Memory B cell (primary cell): ENCODE data around the gene IQSEC1.
A peak's percentile ranks its signal among the peaks of the same experiment; 100 is the strongest.

ENCODE experiments used
- ATAC-seq: fragments of 150-1000 bp; cut with Tn5 transposase; 2 replicates; pipeline ENCODE4 v1.10.0; 2021; ENCODE audit warnings: low read depth, mild to moderate bottlenecking, moderate library complexity
- DNase-seq, 2 donors: peaks; one replicate each; pipeline ENCODE4 v3.0.0; 2022; ENCODE audit warnings: low spot score in 2 of 2
- H3K27ac Mint-ChIP-seq: one replicate; pipeline ENCODE4 v1.8.0; 2022; ENCODE audit warnings: mild to moderate bottlenecking, moderate library complexity, mixed read lengths
- H3K27me3 Mint-ChIP-seq: one replicate; pipeline ENCODE4 v1.8.0; 2022; ENCODE audit warnings: mixed read lengths
- H3K36me3 Mint-ChIP-seq: one replicate; pipeline ENCODE4 v1.8.0; 2022; ENCODE audit warnings: mild to moderate bottlenecking, mixed read lengths
- H3K4me1 Mint-ChIP-seq: one replicate; pipeline ENCODE4 v1.8.0; 2022; ENCODE audit warnings: mixed read lengths
- H3K4me3 Mint-ChIP-seq: one replicate; pipeline ENCODE4 v1.8.0; 2022; ENCODE audit warnings: mild to moderate bottlenecking, moderate library complexity, mixed read lengths
- H3K9me3 Mint-ChIP-seq: one replicate; pipeline ENCODE4 v1.8.0; 2022; ENCODE audit warnings: mixed read lengths

The IQSEC1 gene

DNA sequence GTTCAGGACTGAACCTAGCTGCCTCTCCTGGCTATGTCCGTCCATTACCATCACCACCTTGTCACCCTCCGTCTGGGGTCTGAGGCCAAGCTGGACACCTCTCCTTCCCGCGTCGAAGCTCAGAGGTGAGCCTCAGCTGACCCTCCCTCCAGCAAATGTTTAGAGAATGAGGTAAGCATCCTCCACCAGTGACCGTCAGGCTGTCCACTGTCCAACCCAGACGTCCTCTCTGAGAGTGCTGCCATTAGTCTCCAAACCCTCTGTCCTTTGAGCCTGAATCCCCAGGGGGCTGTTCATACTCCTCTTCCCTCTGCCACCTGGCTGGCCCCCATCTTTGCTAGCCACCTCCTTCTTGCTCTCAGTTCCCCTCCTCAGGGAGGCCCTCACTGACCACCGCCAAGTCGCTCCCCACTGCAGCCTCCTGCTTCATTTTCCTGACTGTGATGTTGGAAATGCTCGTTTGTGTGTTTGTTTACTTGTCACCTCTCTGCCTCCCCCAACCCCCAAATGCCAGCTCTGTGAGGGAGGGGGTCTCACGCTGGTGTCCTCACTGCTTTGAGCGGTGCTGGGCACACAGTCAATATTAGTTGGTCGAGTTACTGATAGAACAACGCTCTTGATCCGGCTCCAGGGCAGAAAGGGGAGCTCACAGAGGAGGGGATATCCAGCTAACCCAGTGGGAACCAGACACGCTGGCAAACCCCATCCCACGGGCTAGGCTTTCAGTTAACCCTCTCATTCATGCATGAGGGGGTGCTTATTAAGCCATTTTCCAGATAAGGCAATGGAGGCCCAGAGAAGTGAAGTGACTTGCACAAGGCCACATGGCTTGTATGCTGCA, 64.9 kb downstream of the IQSEC1 start:
- Mint-ChIP-seq H3K9me3 (no peaks in the 10 kb centered on the region), H3K4me3 (peak overlapping the region; percentile 79), H3K27me3 (no peaks in the 10 kb centered on the region), H3K27ac (peak overlapping the region; percentile 96), H3K36me3 (peaks cover 14% of the 10 kb centered on the region), H3K4me1 (peaks cover 79% of the 10 kb centered on the region)
- no peak for ATAC-seq
- no peak for DNase-seq

GRCh38 chr3:13007251-13007941, 65.8 kb downstream of the IQSEC1 start:
- H3K4me1 Mint-ChIP-seq: peaks cover 81% of the 10 kb centered on the region
- H3K27me3 Mint-ChIP-seq: no peaks in the 10 kb centered on the region
- H3K27ac Mint-ChIP-seq: peak overlapping the region; percentile 96
- ATAC-seq (no peak), DNase-seq (no peak)
- peaks cover 16% of the 10 kb centered on the region for H3K36me3 Mint-ChIP-seq
- H3K4me3 Mint-ChIP-seq: no peak overlapping the region
- H3K9me3 Mint-ChIP-seq: no peaks in the 10 kb centered on the region

DNA sequence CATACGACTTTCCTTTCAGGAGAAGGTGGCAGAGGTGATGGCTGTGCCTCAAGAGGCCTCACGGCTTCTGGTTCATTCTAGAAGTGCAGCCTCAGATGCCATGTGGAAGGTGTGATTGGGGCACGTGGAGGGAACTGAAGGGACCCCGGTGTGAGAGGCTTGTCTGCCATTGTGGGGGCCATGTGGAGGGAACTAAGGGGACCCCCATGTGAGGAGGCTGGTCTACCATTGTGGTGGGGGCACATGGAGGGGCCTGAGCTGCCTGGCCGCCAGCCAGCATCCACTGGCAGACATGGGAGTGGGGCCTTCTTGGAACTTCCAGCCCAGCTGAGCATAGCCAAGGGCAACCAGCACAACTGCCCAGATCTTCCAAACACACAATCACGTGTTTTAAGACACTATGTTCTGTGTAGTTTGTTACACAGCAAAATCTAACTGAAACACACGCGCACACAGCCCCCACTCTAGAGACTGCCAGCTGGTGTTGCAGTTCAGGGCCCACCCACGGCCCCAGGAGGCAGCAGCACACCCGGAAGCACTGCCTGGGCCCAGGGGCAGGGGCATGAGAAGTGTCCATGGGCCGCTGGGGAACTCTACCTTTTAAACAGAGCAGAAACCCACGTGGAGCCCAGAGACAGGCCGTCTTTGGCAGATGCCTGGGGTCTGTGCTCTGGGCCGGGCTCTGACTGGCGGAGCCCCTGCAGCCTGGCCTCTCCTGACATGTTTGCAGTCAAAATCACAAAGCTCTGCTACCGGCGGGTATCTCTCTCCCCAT, 66.8 kb downstream of the IQSEC1 start:
- Mint-ChIP-seq H3K27me3 (no peaks in the 10 kb centered on the region), H3K36me3 (peaks cover 16% of the 10 kb centered on the region), H3K4me3 (peak overlapping the region; percentile 67), H3K9me3 (no peaks in the 10 kb centered on the region), H3K27ac (peak overlapping the region; percentile 56), H3K4me1 (peaks cover 79% of the 10 kb centered on the region)
- no peak for DNase-seq
- ATAC-seq: no peak

GRCh38 chr3:13005301-13005700, 67.9 kb downstream of the IQSEC1 start:
- no peak for DNase-seq
- H3K4me1 Mint-ChIP-seq: peaks cover 76% of the 10 kb centered on the region
- H3K27ac Mint-ChIP-seq: peak overlapping the region; percentile 78
- H3K9me3 Mint-ChIP-seq: no peaks in the 10 kb centered on the region
- no peaks in the 10 kb centered on the region for H3K27me3 Mint-ChIP-seq
- no peak for ATAC-seq
- H3K36me3 Mint-ChIP-seq: peaks cover 15% of the 10 kb centered on the region
- H3K4me3 Mint-ChIP-seq: peak overlapping the region; percentile 21

- DNase-seq: no peak
- H3K4me3 Mint-ChIP-seq: no peak overlapping the region
- peak overlapping the region; percentile 88 for H3K27ac Mint-ChIP-seq
- H3K4me1 Mint-ChIP-seq: peaks cover 76% of the 10 kb centered on the region
- no peaks in the 10 kb centered on the region for H3K27me3 Mint-ChIP-seq
- H3K36me3 Mint-ChIP-seq: peaks cover 15% of the 10 kb centered on the region
- ATAC-seq: no peak
- no peaks in the 10 kb centered on the region for H3K9me3 Mint-ChIP-seq
These were observed 68.9 kb downstream of the IQSEC1 start for GRCh38 chr3:13004376-13004775.

DNA sequence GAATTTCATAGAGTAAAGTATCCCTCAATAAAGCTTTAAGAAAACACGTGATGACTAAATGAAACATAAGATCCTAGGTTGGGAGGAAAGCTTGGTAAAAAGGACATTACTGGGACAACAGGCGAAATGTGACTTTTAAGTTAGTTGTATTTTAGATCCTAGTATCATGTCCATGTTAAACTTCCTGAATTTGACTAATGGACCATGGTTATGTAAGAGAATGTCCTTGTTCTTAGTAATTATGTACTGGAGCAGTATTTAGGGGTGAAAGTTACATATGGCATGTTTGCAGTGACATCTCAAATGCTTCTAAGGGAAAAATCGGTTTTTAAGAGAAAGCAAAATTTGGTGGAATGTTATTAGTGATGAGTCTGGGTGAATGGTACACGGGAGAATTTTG, 69.6 kb downstream of the IQSEC1 start:
- H3K4me3 Mint-ChIP-seq: peak overlapping the region; percentile 19
- peak overlapping the region; percentile 88 for H3K27ac Mint-ChIP-seq
- no peak for ATAC-seq

DNA sequence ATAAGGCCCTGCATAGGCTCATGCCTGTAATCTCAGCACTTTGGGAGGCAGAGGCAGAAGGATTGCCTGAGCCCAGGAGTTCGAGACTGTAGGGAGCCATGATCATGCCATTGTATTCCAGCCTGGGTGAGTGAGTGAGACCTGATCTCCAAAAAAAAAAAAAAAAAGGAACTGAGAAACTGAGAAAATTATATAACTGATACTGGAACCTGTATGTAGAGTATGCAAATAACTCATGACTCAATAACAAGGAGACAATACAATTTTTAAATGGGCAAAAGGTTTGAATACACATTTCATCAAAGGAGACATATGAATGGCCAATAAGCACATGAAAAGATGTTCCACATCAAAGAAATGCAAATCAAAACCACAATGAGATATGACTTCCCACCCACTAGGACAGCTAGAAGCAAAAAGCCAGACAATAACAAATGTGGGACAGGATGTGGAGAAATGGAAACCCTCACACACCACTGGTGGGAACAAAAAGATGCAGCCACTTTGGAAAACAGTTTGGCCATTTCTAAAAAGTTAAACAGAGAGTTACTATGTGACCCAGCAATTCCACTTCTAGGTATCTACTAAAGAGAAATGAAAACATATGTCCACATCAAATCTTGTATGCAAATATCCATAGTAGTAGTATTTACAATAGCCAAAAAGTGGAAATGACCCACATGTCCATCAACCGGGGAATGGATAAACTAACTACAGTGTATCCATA, 70.7 kb downstream of the IQSEC1 start:
- H3K9me3 Mint-ChIP-seq: no peaks in the 10 kb centered on the region
- peak; percentile 88 for ATAC-seq
- H3K36me3 Mint-ChIP-seq: peaks cover 18% of the 10 kb centered on the region
- DNase-seq: no peak
- H3K4me3 Mint-ChIP-seq: peak overlapping the region; percentile 49
- peak overlapping the region; percentile 88 for H3K27ac Mint-ChIP-seq
- H3K27me3 Mint-ChIP-seq: no peaks in the 10 kb centered on the region
- peaks cover 74% of the 10 kb centered on the region for H3K4me1 Mint-ChIP-seq

More for the DNA sequence above, 69.6 kb downstream of the IQSEC1 start:
- Mint-ChIP-seq H3K36me3 (peaks cover 17% of the 10 kb centered on the region), H3K9me3 (no peaks in the 10 kb centered on the region), H3K4me1 (peaks cover 76% of the 10 kb centered on the region), H3K27me3 (no peaks in the 10 kb centered on the region)
- no peak for DNase-seq

- peak overlapping the region; percentile 69 for H3K4me3 Mint-ChIP-seq
- peaks cover 71% of the 10 kb centered on the region for H3K4me1 Mint-ChIP-seq
- no peak for DNase-seq
- H3K27ac Mint-ChIP-seq: peak overlapping the region; percentile 93
- ATAC-seq: peak; percentile 46
- H3K36me3 Mint-ChIP-seq: peaks cover 23% of the 10 kb centered on the region
- no peaks in the 10 kb centered on the region for H3K9me3 Mint-ChIP-seq
- H3K27me3 Mint-ChIP-seq: no peaks in the 10 kb centered on the region
These were observed 73.8 kb downstream of the IQSEC1 start for GRCh38 chr3:12999147-13000140.

DNA sequence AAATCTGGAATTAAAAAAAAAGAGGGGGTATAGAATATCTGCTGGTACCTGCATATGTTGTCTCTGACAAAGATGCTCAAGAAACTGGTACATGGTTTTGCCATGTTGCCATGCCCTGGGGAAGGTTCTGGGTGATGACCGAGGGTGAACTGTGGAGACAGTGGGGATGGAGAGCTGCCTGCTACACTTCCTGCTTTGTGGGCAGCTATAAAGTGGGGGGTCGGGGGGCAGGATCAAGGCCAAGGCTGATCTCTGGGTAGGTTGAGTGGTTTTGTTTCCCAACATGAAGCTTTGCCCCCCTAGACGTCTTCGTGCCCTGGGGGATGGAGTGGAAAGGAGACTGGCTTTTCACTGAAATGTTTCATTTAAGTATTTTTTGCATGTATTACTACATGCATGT, 74.6 kb downstream of the IQSEC1 start:
- Mint-ChIP-seq H3K4me3 (no peak overlapping the region), H3K27ac (peak overlapping the region; percentile 93), H3K4me1 (peaks cover 63% of the 10 kb centered on the region), H3K9me3 (no peaks in the 10 kb centered on the region), H3K36me3 (peaks cover 21% of the 10 kb centered on the region), H3K27me3 (no peaks in the 10 kb centered on the region)
- DNase-seq (no peak), ATAC-seq (no peak)

GRCh38 chr3:12997387-12997786, 75.8 kb downstream of the IQSEC1 start:
- Mint-ChIP-seq H3K36me3 (peaks cover 19% of the 10 kb centered on the region), H3K27me3 (no peaks in the 10 kb centered on the region), H3K27ac (no peak overlapping the region), H3K4me3 (no peak overlapping the region), H3K4me1 (peaks cover 58% of the 10 kb centered on the region), H3K9me3 (no peaks in the 10 kb centered on the region)
- ATAC-seq: no peak
- no peak for DNase-seq

DNA sequence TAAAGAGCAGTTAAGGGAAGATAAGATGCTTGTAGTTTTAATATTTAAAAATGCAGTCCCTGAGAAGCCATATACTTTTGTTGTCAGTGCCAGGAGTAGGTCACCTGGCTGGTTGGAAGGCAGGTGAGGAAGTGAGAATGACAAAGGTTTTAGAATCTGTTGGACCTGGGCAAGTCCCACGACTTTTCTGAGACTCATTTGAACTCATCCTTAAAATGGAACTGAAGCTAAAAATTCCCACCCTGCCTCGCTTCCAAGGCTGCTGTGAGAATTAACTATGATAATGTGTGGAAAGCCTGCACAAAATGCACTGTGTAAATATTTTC, 77.1 kb downstream of the IQSEC1 start:
- ATAC-seq (no peak), DNase-seq (no peak)
- Mint-ChIP-seq H3K36me3 (peaks cover 19% of the 10 kb centered on the region), H3K9me3 (no peaks in the 10 kb centered on the region), H3K4me1 (peaks cover 57% of the 10 kb centered on the region), H3K4me3 (no peak overlapping the region), H3K27me3 (no peaks in the 10 kb centered on the region), H3K27ac (peak overlapping the region; percentile 96)

GRCh38 chr3:12995389-12996180, 77.6 kb downstream of the IQSEC1 start:
- peak overlapping the region; percentile 92 for H3K4me3 Mint-ChIP-seq
- peaks cover 62% of the 10 kb centered on the region for H3K4me1 Mint-ChIP-seq
- no peak for DNase-seq
- H3K27me3 Mint-ChIP-seq: no peaks in the 10 kb centered on the region
- H3K27ac Mint-ChIP-seq: peak overlapping the region; percentile 96
- H3K36me3 Mint-ChIP-seq: peaks cover 17% of the 10 kb centered on the region
- no peaks in the 10 kb centered on the region for H3K9me3 Mint-ChIP-seq
- no peak for ATAC-seq
